GM10266 (cell line): ENCODE data around the gene HIVEP3.

Source experiments
- DNase-seq: peaks from one replicate; pipeline ENCODE4 v3.0.0; 2012; ENCODE audit errors: extremely low spot score
- TF ChIP-seq, protein P1 (sequence below): IDR thresholded peaks from 2 replicates; pipeline ENCODE4 v1.5.1; 2012; ENCODE audit warnings: mild to moderate bottlenecking, low read depth; ENCODE audit not compliant: control insufficient read depth, insufficient read depth; ENCODE audit errors: missing control alignments

The HIVEP3 gene

DNA sequence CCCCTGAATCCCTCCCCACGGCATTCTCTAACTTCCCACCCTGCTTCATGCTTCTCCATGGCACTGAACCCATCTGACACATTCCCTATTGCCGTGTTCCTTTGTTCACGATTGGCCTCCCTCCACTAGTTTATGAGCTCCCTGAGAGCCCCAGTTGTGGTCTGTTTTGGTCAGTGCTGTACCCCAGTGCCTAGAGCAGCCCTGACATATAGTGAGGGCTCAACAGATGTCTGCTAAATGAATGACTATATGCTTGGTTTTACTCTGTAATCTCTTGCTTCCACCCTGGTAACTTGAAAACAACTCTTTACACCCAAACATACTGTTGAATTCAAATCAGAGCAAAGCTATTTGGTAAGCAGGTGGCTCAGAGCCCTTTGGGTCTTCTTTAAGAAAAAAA lies 263.1 kb downstream of the HIVEP3 start:
- TF ChIP-seq, protein P1, sequence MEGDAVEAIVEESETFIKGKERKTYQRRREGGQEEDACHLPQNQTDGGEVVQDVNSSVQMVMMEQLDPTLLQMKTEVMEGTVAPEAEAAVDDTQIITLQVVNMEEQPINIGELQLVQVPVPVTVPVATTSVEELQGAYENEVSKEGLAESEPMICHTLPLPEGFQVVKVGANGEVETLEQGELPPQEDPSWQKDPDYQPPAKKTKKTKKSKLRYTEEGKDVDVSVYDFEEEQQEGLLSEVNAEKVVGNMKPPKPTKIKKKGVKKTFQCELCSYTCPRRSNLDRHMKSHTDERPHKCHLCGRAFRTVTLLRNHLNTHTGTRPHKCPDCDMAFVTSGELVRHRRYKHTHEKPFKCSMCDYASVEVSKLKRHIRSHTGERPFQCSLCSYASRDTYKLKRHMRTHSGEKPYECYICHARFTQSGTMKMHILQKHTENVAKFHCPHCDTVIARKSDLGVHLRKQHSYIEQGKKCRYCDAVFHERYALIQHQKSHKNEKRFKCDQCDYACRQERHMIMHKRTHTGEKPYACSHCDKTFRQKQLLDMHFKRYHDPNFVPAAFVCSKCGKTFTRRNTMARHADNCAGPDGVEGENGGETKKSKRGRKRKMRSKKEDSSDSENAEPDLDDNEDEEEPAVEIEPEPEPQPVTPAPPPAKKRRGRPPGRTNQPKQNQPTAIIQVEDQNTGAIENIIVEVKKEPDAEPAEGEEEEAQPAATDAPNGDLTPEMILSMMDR: no peak
- no peak for DNase-seq

DNA sequence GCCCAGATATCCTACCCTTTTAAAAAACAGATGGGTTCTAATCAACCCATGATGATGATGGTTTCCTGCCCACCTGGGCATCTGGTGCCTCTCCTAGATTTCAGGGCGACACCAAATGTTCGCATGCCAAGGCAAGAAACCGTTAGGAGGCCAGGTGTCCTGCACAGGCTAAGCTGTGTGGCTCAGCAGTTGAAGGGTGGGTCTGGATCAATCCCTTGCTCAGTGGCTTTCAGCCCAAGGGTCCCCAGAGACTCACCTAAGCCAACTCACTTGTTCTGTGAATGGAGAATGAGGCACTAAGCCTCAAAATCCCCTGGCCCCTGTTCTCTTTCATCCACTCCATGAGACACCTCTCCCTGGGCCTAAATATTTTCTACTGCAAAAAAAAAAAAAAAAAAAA lies 265.1 kb downstream of the HIVEP3 start:
- DNase-seq: no peak
- TF ChIP-seq, protein P1: no peak

DNA sequence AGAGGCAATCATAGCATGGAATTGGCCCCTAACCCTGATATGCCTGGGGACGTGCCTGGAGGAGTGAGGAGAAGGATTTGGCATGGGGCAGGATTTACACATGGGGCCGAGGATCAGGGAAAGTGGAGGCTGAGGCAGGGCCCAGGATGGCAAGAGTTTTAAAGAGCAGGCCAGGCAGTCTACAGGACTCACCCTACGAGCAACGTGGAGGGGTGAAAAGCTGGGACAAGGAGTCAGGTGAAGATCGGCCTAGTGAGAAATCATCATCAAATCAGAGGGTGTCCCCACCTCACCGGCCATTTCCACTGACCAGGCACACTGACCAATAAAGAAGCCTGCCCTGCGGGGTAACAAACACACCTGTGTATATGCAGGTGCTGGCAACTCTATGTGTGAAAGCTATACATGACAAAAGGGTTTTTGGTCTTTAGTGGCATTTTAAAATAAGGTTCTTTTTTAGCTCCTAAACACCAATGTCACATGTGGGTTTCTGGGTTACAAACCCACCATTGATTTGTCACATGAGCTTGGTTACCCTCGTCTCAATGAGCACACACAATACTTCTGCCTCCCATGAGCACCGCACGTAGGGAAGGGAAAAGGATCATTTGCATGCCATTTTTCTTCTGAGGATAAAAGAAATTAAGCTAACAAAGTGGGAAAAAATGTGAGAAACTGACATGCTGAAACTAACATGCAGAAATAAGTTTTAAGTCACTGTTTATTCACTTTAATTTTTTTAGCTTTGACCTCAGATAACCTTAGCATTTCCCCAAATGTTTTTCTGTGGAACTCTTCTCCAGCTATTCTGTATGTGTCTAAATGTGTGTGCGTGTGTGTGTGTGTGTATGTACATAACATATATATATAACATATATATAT lies 266.1 kb downstream of the HIVEP3 start:
- no peak for DNase-seq
- TF ChIP-seq, protein P1: no peak

DNA sequence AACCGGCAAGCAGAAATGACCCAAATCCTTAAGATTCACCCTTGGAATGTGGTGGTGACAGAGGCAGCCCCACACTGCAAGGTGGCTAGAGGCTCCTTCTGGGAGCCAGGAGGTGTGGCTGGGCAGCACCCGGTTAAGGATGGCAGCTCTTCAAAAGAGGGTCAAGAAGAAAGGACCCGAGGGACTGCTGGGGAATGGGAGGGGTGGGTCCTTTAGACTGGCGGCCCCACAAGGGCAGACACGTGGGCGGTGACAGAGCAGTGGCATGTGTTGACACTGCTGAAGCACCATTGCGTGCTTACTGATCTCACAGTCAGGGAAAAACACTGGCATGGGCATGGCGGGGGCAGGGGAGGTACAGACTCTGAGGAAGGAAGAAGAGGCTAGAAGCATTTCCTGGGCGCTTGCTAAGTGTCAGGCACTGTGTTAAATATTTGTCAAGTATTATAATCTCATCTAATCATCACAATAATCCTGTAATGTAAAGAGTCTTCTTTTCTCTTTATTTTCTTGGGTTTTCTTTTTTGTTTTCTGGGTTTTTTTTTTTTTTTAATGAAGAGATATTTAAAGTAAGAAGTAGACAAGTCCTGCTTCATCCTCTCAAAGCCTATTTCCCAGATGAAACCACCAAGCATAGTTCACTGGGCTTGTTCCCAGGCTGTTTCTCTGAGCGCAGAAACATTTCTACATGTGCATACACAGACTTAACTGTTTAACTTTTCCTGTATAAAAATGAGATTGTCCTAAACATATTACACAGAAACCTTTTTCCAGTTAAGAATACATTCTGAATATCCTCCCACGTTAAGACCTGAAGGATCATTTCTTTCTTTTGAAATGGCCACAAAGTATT lies 268.5 kb downstream of the HIVEP3 start:
- TF ChIP-seq, protein P1: no peak
- DNase-seq: no peak

DNA sequence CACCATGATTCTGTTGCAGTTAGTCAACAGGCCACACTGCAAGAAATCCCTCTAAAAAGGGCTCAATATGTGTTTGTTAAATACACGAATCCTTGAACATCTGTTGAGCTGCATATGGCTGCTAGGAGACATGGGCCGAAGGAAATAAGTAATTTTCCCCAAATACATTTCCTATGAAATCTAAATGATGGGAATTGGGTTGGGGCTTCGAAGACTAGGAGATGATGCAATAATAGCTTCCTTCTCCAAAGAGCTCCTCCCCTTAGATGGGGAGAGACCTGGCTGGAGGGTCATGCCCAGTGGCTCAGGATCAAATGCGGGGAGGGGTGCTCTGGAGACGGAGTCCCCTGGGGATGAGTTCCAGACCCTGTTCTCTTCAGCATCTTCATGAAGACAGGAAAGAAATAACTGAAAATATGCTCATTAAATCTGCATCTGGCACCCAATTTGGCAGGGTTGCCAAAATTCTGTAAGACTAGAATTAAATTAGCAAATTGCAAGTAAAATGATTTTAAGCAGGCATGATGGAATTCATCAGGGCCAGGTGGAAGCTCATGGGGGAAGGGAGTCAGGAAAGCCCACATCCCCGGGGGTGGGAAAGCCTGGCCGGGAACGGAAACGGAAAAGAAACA lies 269.2 kb downstream of the HIVEP3 start:
- TF ChIP-seq, protein P1: no peak

DNA sequence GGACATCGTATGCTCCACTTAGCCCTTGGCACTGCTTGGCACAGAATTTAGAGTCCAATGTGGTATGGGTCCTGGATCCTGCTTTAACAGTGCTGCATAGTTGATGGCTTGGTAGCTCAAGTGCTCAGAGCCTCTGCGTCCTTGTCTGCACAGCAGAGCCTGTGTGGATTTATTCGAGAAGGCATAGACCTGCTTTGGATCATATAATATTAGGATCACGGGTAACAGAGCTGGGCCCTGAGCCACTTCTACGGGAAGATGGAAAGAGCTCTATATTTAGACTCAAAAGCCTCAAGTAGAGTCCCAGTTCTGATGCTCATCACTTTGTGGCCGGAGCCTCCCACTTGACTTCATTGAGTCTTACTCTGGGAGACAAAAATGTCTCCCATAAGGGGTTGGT lies 269.9 kb downstream of the HIVEP3 start:
- TF ChIP-seq, protein P1: no peak
- DNase-seq: no peak

More for the DNA sequence above, 269.2 kb downstream of the HIVEP3 start:
- no peak for DNase-seq
